Measurements from ENCODE around the gene CISD2.
"Not testable (repeated sequence)": the region's sequence is repeated elsewhere in the genome, so short reads cannot be mapped to it uniquely, and the experiment has no call there.

The CISD2 gene

GRCh38 chr4:102938063-102938462 is 69.3 kb downstream of the CISD2 start:
- not testable (repeated sequence) for DNase-seq

All from NCI-H187 treated with DMSO at 0.1 percent for 48 hours (cell line).